Bronchial epithelial cell (primary cell): Measurements from ENCODE around the gene OR2M3. TPM values are rescaled to one million over a fixed set of nuclear protein-coding genes. Genes with fewer than 3 reads are reported as not detected.

ENCODE experiments used
- total RNA-seq: library from RNA; depleted of rRNA; stranded (reverse); fragments of >200 nt; gene quantifications from 2 replicates; pipeline ENCODE4 v1.2.1, GENCODE V29; 2014

Gene OR2M3
- total RNA-seq, 1 donor from 2014 or later, result under 0.01 TPM

Other genes with a start within 250 kb of the OR2M3 start
- gene OR2L8, start 248.4 kb upstream of the OR2M3 start, total RNA-seq, result not detected in 2 replicates
- not detected in 2 replicates for gene OR2AK2, start 232.0 kb upstream of the OR2M3 start, total RNA-seq
- not detected in 2 replicates for gene OR2L5, start 183.6 kb upstream of the OR2M3 start, total RNA-seq
- not detected in 2 replicates for gene OR2L2, start 167.2 kb upstream of the OR2M3 start, total RNA-seq
- gene OR2L3, start 150.4 kb upstream of the OR2M3 start, total RNA-seq, result not detected in 2 replicates
- gene OR2L13, start 102.1 kb upstream of the OR2M3 start, total RNA-seq, result not detected in 2 replicates
- not detected in 2 replicates for gene OR2M5, start 52.1 kb upstream of the OR2M3 start, total RNA-seq
- gene OR2M2, start 22.4 kb upstream of the OR2M3 start, total RNA-seq, result not detected in 2 replicates
- gene OR2M4, start 34.2 kb downstream of the OR2M3 start, total RNA-seq, result not detected in 2 replicates
- not detected in 2 replicates for gene OR2T33, start 80.7 kb downstream of the OR2M3 start, total RNA-seq
- not detected in 2 replicates for gene OR2T12, start 106.2 kb downstream of the OR2M3 start, total RNA-seq
- not detected in 2 replicates for gene OR2M7, start 127.3 kb downstream of the OR2M3 start, total RNA-seq
- not detected in 2 replicates for gene OR14C36, start 151.5 kb downstream of the OR2M3 start, total RNA-seq
- not detected in 2 replicates for gene OR2T4, start 164.4 kb downstream of the OR2M3 start, total RNA-seq
- gene OR2T6, start 178.5 kb downstream of the OR2M3 start, total RNA-seq, result not detected in 2 replicates
- not detected in 2 replicates for gene OR2T1, start 205.8 kb downstream of the OR2M3 start, total RNA-seq
- gene OR2T2, start 248.4 kb downstream of the OR2M3 start, total RNA-seq, result not detected in 2 replicates